CD4-positive, CD25-positive, alpha-beta regulatory T cell (primary cell): Measurements from ENCODE around the gene GSTM2. TPM values are rescaled to one million over a fixed set of nuclear protein-coding genes. Genes with fewer than 3 reads are reported as not detected.

ENCODE experiments used
- ATAC-seq, 2 donors: fragments of 150-1000 bp; cut with Tn5 transposase; one replicate each; pipeline ENCODE4 v1.10.0; 2021; ENCODE audit warnings: low read depth in 2 of 2, moderate number of reproducible peaks in 2 of 2, moderate library complexity in 1 of 2
- DNase-seq, 3 donors: peaks; one replicate each; pipeline versions ENCODE4 v3.0.0 to v3.0.0-alpha.2; 2012 to 2022; ENCODE audit warnings: mixed read lengths in 1 of 3
- H3K27ac ChIP-seq: one replicate; pipeline ENCODE4 v1.7.0; 2013; ENCODE audit warnings: mild to moderate bottlenecking, low read length; ENCODE audit not compliant: insufficient read depth, poor library complexity, severe bottlenecking
- H3K27me3 ChIP-seq: one replicate; pipeline ENCODE4 v1.7.0; 2013; ENCODE audit warnings: low read length; ENCODE audit not compliant: control insufficient read depth, insufficient read depth
- H3K36me3 ChIP-seq: one replicate; pipeline ENCODE4 v1.7.0; 2013; ENCODE audit warnings: mild to moderate bottlenecking, low read length, moderate library complexity; ENCODE audit not compliant: control insufficient read depth, insufficient read depth
- H3K4me1 ChIP-seq: 2 replicates; pipeline ENCODE4 v1.7.0; 2013; ENCODE audit warnings: mild to moderate bottlenecking, low read length; ENCODE audit not compliant: insufficient read depth, control insufficient read depth, poor library complexity, severe bottlenecking
- H3K4me3 ChIP-seq: one replicate; pipeline ENCODE4 v1.7.0; 2013; ENCODE audit warnings: low read depth, mild to moderate bottlenecking, low read length, moderate library complexity
- H3K9me3 ChIP-seq, 2 experiments: 1 replicate in 1 of 2; 2 replicates in 1 of 2; pipeline ENCODE4 v1.7.0; 2013; ENCODE audit warnings: low read length in 2 of 2, mild to moderate bottlenecking in 1 of 2, moderate library complexity in 1 of 2; ENCODE audit not compliant: control insufficient read depth in 2 of 2
- H3K27ac Mint-ChIP-seq, 3 donors: one replicate each; pipeline ENCODE4 v1.8.0; 2020 to 2022; ENCODE audit warnings: mild to moderate bottlenecking in 3 of 3, mixed read lengths in 3 of 3, moderate library complexity in 2 of 3
- H3K27me3 Mint-ChIP-seq: one replicate; pipeline ENCODE4 v1.8.0; 2022; ENCODE audit warnings: mild to moderate bottlenecking, mixed read lengths
- H3K36me3 Mint-ChIP-seq: one replicate; pipeline ENCODE4 v1.8.0; 2020; ENCODE audit warnings: mixed read lengths
- H3K4me1 Mint-ChIP-seq, 4 donors: one replicate each; pipeline ENCODE4 v1.8.0; 2020 to 2022; ENCODE audit warnings: mixed read lengths in 4 of 4, mild to moderate bottlenecking in 1 of 4
- H3K4me3 Mint-ChIP-seq, 4 donors: one replicate each; pipeline ENCODE4 v1.8.0; 2020 to 2022; ENCODE audit warnings: mild to moderate bottlenecking in 4 of 4, mixed read lengths in 4 of 4, moderate library complexity in 3 of 4
- H3K9me3 Mint-ChIP-seq, 7 donors: one replicate each; pipeline ENCODE4 v1.8.0; 2020 to 2022; ENCODE audit warnings: mixed read lengths in 7 of 7, mild to moderate bottlenecking in 3 of 7, moderate library complexity in 2 of 7
- polyA plus RNA-seq, 4 donors: library from polyadenylated mRNA; unstranded; fragments of 300-500 nt; fragmentation: Illumina TruSeq; gene quantifications; one replicate each; pipeline ENCODE4 v1.2.3, GENCODE V29; 2021
- total RNA-seq: library from RNA; stranded (reverse); gene quantifications from one replicate; pipeline ENCODE4 v1.2.3, GENCODE V29; 2022

The GSTM2 gene
- total and polyA plus RNA-seq, 5 donors from 2014 or later = 8.0 to 36.2 (median 11.8) TPM

- peaks cover 21% of the 10 kb centered on the region for H3K27me3 Mint-ChIP-seq
- H3K36me3 Mint-ChIP-seq = no peaks in the 10 kb centered on the region
- peaks cover 0 to 5% (median 0%) of the 10 kb centered on the region in 7 donors for H3K9me3 Mint-ChIP-seq
- Histone ChIP-seq H3K27me3 (peaks cover 3% of the 10 kb centered on the region), H3K4me1 (no peaks in the 10 kb centered on the region), H3K9me3 (no peaks in the 10 kb centered on the region), H3K4me3 (no peak overlapping the region), H3K36me3 (no peaks in the 10 kb centered on the region), H3K27ac (no peak overlapping the region)
- H3K4me3 Mint-ChIP-seq = no peak overlapping the region
- H3K27ac Mint-ChIP-seq = no peak overlapping the region
- no peaks in the 10 kb centered on the region for H3K4me1 Mint-ChIP-seq
- ATAC-seq = no peak
- no peak for DNase-seq
Observed at GRCh38 chr1:109716121-109716520, 48.3 kb downstream of the GSTM2 start.

- Mint-ChIP-seq H3K4me1 (no peaks in the 10 kb centered on the region), H3K27ac (no peak overlapping the region), H3K9me3 (peaks cover 0 to 5% (median 0%) of the 10 kb centered on the region in 7 donors), H3K36me3 (no peaks in the 10 kb centered on the region), H3K4me3 (no peak overlapping the region), H3K27me3 (peaks cover 24% of the 10 kb centered on the region)
- Histone ChIP-seq H3K4me3 (no peak overlapping the region), H3K27ac (no peak overlapping the region), H3K9me3 (no peaks in the 10 kb centered on the region), H3K27me3 (peaks cover 5% of the 10 kb centered on the region), H3K4me1 (no peaks in the 10 kb centered on the region), H3K36me3 (no peaks in the 10 kb centered on the region)
- ATAC-seq (no peak), DNase-seq (no peak)
Observed at GRCh38 chr1:109716570-109717090, 48.8 kb downstream of the GSTM2 start.

DNA sequence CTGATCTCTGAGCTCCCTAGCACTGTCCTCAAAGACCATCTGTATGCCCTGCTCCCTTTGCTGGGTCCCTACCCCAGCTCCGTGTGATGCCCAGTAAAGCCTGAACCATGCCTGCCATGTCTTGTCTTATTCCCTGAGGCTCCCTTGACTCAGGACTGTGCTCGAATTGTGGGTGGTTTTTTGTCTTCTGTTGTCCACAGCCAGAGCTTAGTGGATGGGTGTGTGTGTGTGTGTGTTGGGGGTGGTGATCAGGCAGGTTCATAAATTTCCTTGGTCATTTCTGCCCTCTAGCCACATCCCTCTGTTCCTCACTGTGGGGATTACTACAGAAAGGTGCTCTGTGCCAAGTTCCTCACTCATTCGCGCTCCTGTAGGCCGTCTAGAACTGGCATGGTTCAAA, 49.9 kb downstream of the GSTM2 start:
- no peaks in the 10 kb centered on the region for H3K36me3 Mint-ChIP-seq
- Histone ChIP-seq H3K27me3 (peaks cover 5% of the 10 kb centered on the region), H3K4me3 (no peak overlapping the region), H3K36me3 (no peaks in the 10 kb centered on the region), H3K27ac (no peak overlapping the region), H3K9me3 (no peaks in the 10 kb centered on the region), H3K4me1 (no peaks in the 10 kb centered on the region)
- H3K4me3 Mint-ChIP-seq = no peak overlapping the region
- DNase-seq = no peak
- H3K4me1 Mint-ChIP-seq = no peaks in the 10 kb centered on the region
- no peak overlapping the region for H3K27ac Mint-ChIP-seq
- H3K9me3 Mint-ChIP-seq = peaks cover 0 to 2% (median 0%) of the 10 kb centered on the region in 7 donors
- no peak for ATAC-seq
- H3K27me3 Mint-ChIP-seq = peaks cover 27% of the 10 kb centered on the region

GRCh38 chr1:109718495-109718894, 50.6 kb downstream of the GSTM2 start:
- Histone ChIP-seq H3K4me3 (no peak overlapping the region), H3K4me1 (no peaks in the 10 kb centered on the region), H3K36me3 (no peaks in the 10 kb centered on the region), H3K27ac (no peak overlapping the region), H3K27me3 (peaks cover 5% of the 10 kb centered on the region), H3K9me3 (no peaks in the 10 kb centered on the region)
- Mint-ChIP-seq H3K36me3 (no peaks in the 10 kb centered on the region), H3K9me3 (peaks cover 0 to 2% (median 0%) of the 10 kb centered on the region in 7 donors), H3K27ac (no peak overlapping the region), H3K4me3 (no peak overlapping the region), H3K27me3 (peaks cover 23% of the 10 kb centered on the region), H3K4me1 (no peaks in the 10 kb centered on the region)
- DNase-seq (no peak), ATAC-seq (no peak)

DNA sequence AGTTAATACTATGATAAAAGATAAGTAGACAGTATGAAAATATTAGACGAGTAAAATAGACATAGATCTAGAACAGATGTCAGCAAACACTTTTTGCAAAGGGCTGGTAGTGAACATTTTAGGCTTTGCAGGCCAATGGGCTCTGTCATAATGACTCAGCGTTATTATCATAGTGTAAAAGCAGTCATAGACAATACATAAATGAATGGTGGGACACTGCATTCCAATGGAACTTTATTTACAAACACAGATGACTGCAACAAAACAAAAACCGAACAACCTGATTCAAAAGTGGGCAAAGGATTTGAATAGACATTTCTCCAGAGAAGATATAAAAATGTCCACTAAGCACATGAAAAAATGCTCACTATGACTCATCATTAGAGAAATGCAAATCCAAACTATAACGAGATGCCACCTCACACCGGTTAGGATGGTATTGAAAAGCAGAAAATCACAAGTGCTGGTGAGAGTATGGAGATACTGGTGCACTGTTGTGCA, 51.5 kb downstream of the GSTM2 start:
- Histone ChIP-seq H3K9me3 (no peaks in the 10 kb centered on the region), H3K4me3 (no peak overlapping the region), H3K4me1 (no peaks in the 10 kb centered on the region), H3K36me3 (no peaks in the 10 kb centered on the region), H3K27ac (no peak overlapping the region), H3K27me3 (peaks cover 5% of the 10 kb centered on the region)
- ATAC-seq (no peak), DNase-seq (peak in 1 of 3 donors; percentile 19)
- H3K27ac Mint-ChIP-seq = no peak overlapping the region
- H3K4me3 Mint-ChIP-seq = no peak overlapping the region
- H3K27me3 Mint-ChIP-seq = peaks cover 15% of the 10 kb centered on the region
- H3K4me1 Mint-ChIP-seq = no peaks in the 10 kb centered on the region
- H3K36me3 Mint-ChIP-seq = no peaks in the 10 kb centered on the region
- peaks cover 0 to 1% (median 0%) of the 10 kb centered on the region in 7 donors for H3K9me3 Mint-ChIP-seq

- H3K4me1 ChIP-seq = no peaks in the 10 kb centered on the region
Observed at GRCh38 chr1:109721042-109721441, 53.2 kb downstream of the GSTM2 start.

GRCh38 chr1:109721971-109722370, 54.1 kb downstream of the GSTM2 start:
- no peak for ATAC-seq
- H3K9me3 Mint-ChIP-seq = no peaks in the 10 kb centered on the region

More at GRCh38 chr1:109721042-109721441, 53.2 kb downstream of the GSTM2 start:
- no peaks in the 10 kb centered on the region for H3K4me1 Mint-ChIP-seq
- Histone ChIP-seq H3K9me3 (no peaks in the 10 kb centered on the region), H3K27ac (no peak overlapping the region), H3K36me3 (no peaks in the 10 kb centered on the region), H3K27me3 (peaks cover 5% of the 10 kb centered on the region), H3K4me3 (no peak overlapping the region)
- H3K9me3 Mint-ChIP-seq = no peaks in the 10 kb centered on the region
- no peak overlapping the region for H3K27ac Mint-ChIP-seq
- no peak overlapping the region for H3K4me3 Mint-ChIP-seq
- DNase-seq (no peak), ATAC-seq (no peak)
- peaks cover 17% of the 10 kb centered on the region for H3K27me3 Mint-ChIP-seq
- H3K36me3 Mint-ChIP-seq = no peaks in the 10 kb centered on the region

More at GRCh38 chr1:109721971-109722370, 54.1 kb downstream of the GSTM2 start:
- Mint-ChIP-seq H3K4me1 (no peaks in the 10 kb centered on the region), H3K27ac (no peak overlapping the region), H3K36me3 (no peaks in the 10 kb centered on the region), H3K4me3 (no peak overlapping the region), H3K27me3 (peaks cover 27% of the 10 kb centered on the region)
- no peak overlapping the region for H3K4me3 ChIP-seq
- no peak for DNase-seq
- no peak overlapping the region for H3K27ac ChIP-seq
- no peaks in the 10 kb centered on the region for H3K9me3 ChIP-seq
- peaks cover 5% of the 10 kb centered on the region for H3K27me3 ChIP-seq
- H3K36me3 ChIP-seq = no peaks in the 10 kb centered on the region
- no peaks in the 10 kb centered on the region for H3K4me1 ChIP-seq
